DOHH2 (cell line): ENCODE results near the gene SLC7A4.
A peak's percentile ranks its signal among the peaks of the same experiment; 100 is the strongest.

Source experiments
- H3F3A ChIP-seq: fragments of 200-600 bp; sonication (generic), shearing (Covaris generic); 2 replicates; pipeline ENCODE4 v1.6.0; 2016; ENCODE audit warnings: antibody characterized with exemption, mild to moderate bottlenecking; ENCODE audit not compliant: control insufficient read depth, insufficient read depth
- H3K27ac ChIP-seq: fragments of 200-600 bp; sonication (generic); 2 replicates; pipeline ENCODE4 v1.5.1; 2014; ENCODE audit warnings: low read depth, mild to moderate bottlenecking, low read length, moderate library complexity
- H3K27me3 ChIP-seq: fragments of 200-600 bp; sonication (generic); 2 replicates; pipeline ENCODE4 v1.6.1; 2014; ENCODE audit warnings: mild to moderate bottlenecking, low read length, mixed read lengths; ENCODE audit not compliant: control insufficient read depth
- H3K36me3 ChIP-seq: fragments of 200-600 bp; sonication (generic); 2 replicates; pipeline ENCODE4 v1.6.1; 2014; ENCODE audit warnings: mild to moderate bottlenecking, low read length, moderate library complexity, mixed read lengths; ENCODE audit not compliant: control insufficient read depth
- H3K4me1 ChIP-seq: fragments of 200-600 bp; sonication (generic); 2 replicates; pipeline ENCODE4 v1.6.1; 2014; ENCODE audit warnings: mild to moderate bottlenecking, low read length, mixed read lengths; ENCODE audit not compliant: control insufficient read depth
- H3K4me2 ChIP-seq: fragments of 200-600 bp; sonication (generic); 2 replicates; pipeline ENCODE4 v1.6.0; 2014; ENCODE audit warnings: mild to moderate bottlenecking, low read length, moderate library complexity
- H3K4me3 ChIP-seq: fragments of 200-600 bp; sonication (generic); 2 replicates; pipeline ENCODE4 v1.5.1; 2014; ENCODE audit warnings: mild to moderate bottlenecking, low read length, mixed read lengths
- H3K79me2 ChIP-seq: fragments of 200-600 bp; sonication (generic); 2 replicates; pipeline ENCODE4 v1.6.1; 2014; ENCODE audit warnings: mild to moderate bottlenecking, low read length, mixed read lengths; ENCODE audit not compliant: control insufficient read depth
- H3K9me2 ChIP-seq: fragments of 200-600 bp; sonication (generic); replicated peaks from 2 replicates; pipeline ENCODE4 v1.6.1; 2014; ENCODE audit warnings: mild to moderate bottlenecking, low read length, mixed read lengths; ENCODE audit not compliant: control insufficient read depth
- H3K9me3 ChIP-seq: fragments of 200-600 bp; sonication (generic); 2 replicates; pipeline ENCODE4 v1.6.1; 2014; ENCODE audit warnings: antibody characterized with exemption, low read length, mixed read lengths; ENCODE audit not compliant: control insufficient read depth, insufficient read depth
- H4K20me1 ChIP-seq: fragments of 200-600 bp; sonication (generic); 2 replicates; pipeline ENCODE4 v1.6.0; 2014; ENCODE audit warnings: low read depth, mild to moderate bottlenecking, antibody characterized with exemption, low read length, moderate library complexity; ENCODE audit not compliant: control insufficient read depth, insufficient read depth
- EZH2phosphoT487 ChIP-seq: fragments of 200-600 bp; sonication (generic); IDR thresholded peaks from 2 replicates; pipeline ENCODE4 v1.6.1; 2017; ENCODE audit warnings: borderline replicate concordance, mild to moderate bottlenecking, antibody characterized with exemption, low read length, moderate library complexity, mixed read lengths
- TF ChIP-seq, protein P1 (sequence below): fragments of 200-600 bp; sonication (generic); IDR thresholded peaks from one replicate; pipeline ENCODE4 v1.5.1; 2014; ENCODE audit warnings: antibody characterized with exemption, mild to moderate bottlenecking, low read depth, low read length; ENCODE audit not compliant: poor library complexity, severe bottlenecking

Gene SLC7A4

DNA sequence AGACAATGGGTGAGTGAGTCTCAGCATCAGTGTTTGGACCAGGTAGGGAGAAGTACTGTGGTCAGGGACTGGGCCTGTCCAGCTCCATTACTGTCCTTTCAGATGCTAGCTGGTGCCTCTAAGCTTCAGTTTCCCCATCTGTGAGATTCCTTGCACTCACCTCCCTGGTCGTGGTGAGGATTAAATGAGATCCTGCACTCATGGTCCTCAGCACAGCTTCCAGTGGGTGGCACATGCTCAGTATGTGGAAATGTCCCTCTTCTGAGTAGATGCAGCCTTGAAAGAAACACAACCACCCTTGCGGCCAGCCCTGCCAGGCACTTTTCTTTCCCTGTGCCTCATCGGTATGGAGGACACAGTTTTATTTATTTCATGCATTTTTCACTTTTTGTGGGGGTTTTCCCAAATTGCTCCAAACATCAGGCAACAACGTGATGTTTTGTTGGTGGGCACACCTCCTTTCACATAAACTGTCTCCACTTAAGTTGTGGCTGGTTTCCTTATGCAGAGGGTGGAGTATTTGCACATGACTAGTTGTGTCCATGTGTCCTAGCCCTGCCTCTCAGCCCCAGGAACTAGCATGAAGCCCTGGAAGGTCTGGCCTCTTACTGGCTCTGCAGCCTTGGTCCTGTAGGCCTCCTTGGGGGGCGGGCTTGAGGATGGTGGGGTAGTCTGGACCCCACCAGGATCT lies 49.1 kb downstream of the SLC7A4 start:
- peak overlapping the region; percentile 92 for H3K4me2 ChIP-seq
- no peaks in the 10 kb centered on the region for H4K20me1 ChIP-seq
- H3K27ac ChIP-seq, result no peak overlapping the region
- H3K79me2 ChIP-seq, result peaks cover 29% of the 10 kb centered on the region
- H3K4me1 ChIP-seq, result peaks cover 20% of the 10 kb centered on the region
- TF ChIP-seq, protein P1, sequence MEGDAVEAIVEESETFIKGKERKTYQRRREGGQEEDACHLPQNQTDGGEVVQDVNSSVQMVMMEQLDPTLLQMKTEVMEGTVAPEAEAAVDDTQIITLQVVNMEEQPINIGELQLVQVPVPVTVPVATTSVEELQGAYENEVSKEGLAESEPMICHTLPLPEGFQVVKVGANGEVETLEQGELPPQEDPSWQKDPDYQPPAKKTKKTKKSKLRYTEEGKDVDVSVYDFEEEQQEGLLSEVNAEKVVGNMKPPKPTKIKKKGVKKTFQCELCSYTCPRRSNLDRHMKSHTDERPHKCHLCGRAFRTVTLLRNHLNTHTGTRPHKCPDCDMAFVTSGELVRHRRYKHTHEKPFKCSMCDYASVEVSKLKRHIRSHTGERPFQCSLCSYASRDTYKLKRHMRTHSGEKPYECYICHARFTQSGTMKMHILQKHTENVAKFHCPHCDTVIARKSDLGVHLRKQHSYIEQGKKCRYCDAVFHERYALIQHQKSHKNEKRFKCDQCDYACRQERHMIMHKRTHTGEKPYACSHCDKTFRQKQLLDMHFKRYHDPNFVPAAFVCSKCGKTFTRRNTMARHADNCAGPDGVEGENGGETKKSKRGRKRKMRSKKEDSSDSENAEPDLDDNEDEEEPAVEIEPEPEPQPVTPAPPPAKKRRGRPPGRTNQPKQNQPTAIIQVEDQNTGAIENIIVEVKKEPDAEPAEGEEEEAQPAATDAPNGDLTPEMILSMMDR, result no peak
- no peak for TF ChIP-seq EZH2phosphoT487
- H3K9me2 ChIP-seq, result no peaks in the 10 kb centered on the region
- no peaks in the 10 kb centered on the region for H3K27me3 ChIP-seq
- no peaks in the 10 kb centered on the region for H3F3A ChIP-seq
- H3K36me3 ChIP-seq, result peaks cover 38% of the 10 kb centered on the region
- peak overlapping the region; percentile 100 for H3K4me3 ChIP-seq
- H3K9me3 ChIP-seq, result peaks cover 10% of the 10 kb centered on the region; the same call in 1 of the 2 replicates

DNA sequence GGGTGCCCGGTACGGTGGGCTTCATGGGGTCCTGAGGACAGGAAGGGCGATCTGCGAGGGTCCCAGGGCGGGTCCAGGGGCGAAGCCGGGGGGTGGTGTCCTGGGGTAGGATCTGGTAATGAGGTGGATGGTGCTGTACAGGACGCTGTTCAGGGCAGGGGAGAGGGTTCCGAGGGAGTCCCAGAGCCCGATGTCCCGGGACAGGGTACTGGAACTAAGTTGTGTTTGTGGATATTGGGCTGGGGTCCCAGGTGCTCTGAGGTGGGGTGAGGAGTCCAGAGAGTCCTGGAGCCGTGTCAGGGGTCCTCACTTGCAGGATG lies 49.8 kb downstream of the SLC7A4 start:
- Histone ChIP-seq H3K9me2 (no peaks in the 10 kb centered on the region), H3K4me2 (peak overlapping the region; percentile 92), H3F3A (no peaks in the 10 kb centered on the region), H3K4me1 (peaks cover 20% of the 10 kb centered on the region), H4K20me1 (no peaks in the 10 kb centered on the region), H3K27ac (peak overlapping the region; percentile 59; the same call in 1 of the 2 replicates), H3K79me2 (peaks cover 29% of the 10 kb centered on the region), H3K27me3 (no peaks in the 10 kb centered on the region), H3K9me3 (peaks cover 11% of the 10 kb centered on the region; the same call in 1 of the 2 replicates), H3K4me3 (peak overlapping the region; percentile 100), H3K36me3 (peaks cover 31% of the 10 kb centered on the region)
- no peak for TF ChIP-seq EZH2phosphoT487
- TF ChIP-seq, protein P1, result no peak

DNA sequence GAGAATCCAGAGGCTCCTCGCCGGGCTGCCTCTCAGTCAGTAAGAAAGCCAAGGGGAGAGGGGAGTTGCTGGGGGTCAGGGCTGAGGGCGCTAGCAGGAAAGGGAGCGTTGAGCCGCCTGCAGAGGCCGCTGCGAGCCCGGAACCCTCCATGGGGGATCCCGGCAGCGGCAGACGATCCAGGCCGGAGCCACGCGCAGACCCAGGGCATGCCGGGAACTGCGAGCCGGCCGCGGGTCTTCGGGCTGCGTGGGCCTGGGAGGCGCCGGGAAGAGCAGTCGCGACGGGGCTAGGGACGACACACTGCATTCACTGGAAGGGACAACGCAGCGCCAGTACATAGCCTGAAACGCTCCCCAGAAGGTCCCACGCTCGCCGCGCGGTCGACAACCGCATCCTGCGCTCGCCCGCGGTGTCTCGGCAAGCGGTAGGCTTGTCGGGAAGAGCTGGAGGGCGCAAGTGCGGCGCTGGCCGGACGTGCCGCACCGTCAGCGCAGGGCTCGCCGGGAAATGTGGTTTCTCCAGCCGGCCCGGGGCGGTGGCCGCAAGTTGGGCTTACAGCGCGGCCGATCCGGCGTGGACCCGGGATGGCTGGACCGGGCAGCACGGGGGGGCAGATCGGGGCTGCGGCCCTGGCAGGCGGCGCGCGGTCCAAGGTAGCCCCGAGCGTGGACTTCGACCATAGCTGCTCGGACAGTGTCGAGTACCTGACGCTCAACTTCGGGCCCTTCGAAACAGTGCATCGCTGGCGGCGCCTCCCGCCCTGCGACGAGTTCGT lies 50.4 kb downstream of the SLC7A4 start, which contains the start of gene LZTR1:
Gene LZTR1 (plus strand): TSS at position 511 of the 776 bp plus-strand sequence. CDS start 75 bp downstream, at position 586.
- H3K79me2 ChIP-seq, result peaks cover 29% of the 10 kb centered on the region
- no peaks in the 10 kb centered on the region for H3K27me3 ChIP-seq
- peak within 1 kb of the TSS; percentile 59 for H3K27ac ChIP-seq
- no peaks in the 10 kb centered on the region for H3K9me2 ChIP-seq
- H3K36me3 ChIP-seq, result peaks cover 29% of the 10 kb centered on the region
- H4K20me1 ChIP-seq, result no peaks in the 10 kb centered on the region
- peak within 1 kb of the TSS; percentile 100 for H3K4me3 ChIP-seq
- no peaks in the 10 kb centered on the region for H3F3A ChIP-seq
- H3K9me3 ChIP-seq, result peaks cover 11% of the 10 kb centered on the region; the same call in 1 of the 2 replicates
- peak within 1 kb of the TSS; percentile 92 for H3K4me2 ChIP-seq
- TF ChIP-seq, protein P1, result peak; percentile 82
- TF ChIP-seq EZH2phosphoT487, result no peak
- peaks cover 20% of the 10 kb centered on the region for H3K4me1 ChIP-seq
